ENCODE measurements around the gene GSTCD.
A peak's percentile ranks its signal among the peaks of the same experiment; 100 is the strongest.

GSTCD gene

GRCh38 chr4:105894660-105895582 lies 186.3 kb downstream of the GSTCD start, which contains the start of gene NPNT:
NPNT (plus strand) TSS chr4:105895471; CDS start chr4:105895653, 182 bp downstream.
- peak; percentile 20 for DNase-seq

- DNase-seq, result peak; percentile 9
Observed at GRCh38 chr4:105895583-105896460, 187.2 kb downstream of the GSTCD start.

GRCh38 chr4:105896461-105896942 lies 187.9 kb downstream of the GSTCD start:
- no peak for DNase-seq
